AG10803 (cell line): Measurements from ENCODE around the gene DNTT.

Experiments
- DNase-seq: peaks from one replicate; pipeline ENCODE4 v3.0.0; 2010; ENCODE audit warnings: low read depth
- H3K4me3 ChIP-seq: 2 replicates; pipeline ENCODE4 v1.5.1; 2011; ENCODE audit warnings: mild to moderate bottlenecking, low read length, control low read depth
- TF ChIP-seq, protein P1 (sequence below): conservative IDR thresholded peaks from 2 replicates; pipeline ENCODE4 v1.5.1; 2011; ENCODE audit warnings: mild to moderate bottlenecking, low read length, control low read depth, inconsistent platforms

The DNTT gene

DNA sequence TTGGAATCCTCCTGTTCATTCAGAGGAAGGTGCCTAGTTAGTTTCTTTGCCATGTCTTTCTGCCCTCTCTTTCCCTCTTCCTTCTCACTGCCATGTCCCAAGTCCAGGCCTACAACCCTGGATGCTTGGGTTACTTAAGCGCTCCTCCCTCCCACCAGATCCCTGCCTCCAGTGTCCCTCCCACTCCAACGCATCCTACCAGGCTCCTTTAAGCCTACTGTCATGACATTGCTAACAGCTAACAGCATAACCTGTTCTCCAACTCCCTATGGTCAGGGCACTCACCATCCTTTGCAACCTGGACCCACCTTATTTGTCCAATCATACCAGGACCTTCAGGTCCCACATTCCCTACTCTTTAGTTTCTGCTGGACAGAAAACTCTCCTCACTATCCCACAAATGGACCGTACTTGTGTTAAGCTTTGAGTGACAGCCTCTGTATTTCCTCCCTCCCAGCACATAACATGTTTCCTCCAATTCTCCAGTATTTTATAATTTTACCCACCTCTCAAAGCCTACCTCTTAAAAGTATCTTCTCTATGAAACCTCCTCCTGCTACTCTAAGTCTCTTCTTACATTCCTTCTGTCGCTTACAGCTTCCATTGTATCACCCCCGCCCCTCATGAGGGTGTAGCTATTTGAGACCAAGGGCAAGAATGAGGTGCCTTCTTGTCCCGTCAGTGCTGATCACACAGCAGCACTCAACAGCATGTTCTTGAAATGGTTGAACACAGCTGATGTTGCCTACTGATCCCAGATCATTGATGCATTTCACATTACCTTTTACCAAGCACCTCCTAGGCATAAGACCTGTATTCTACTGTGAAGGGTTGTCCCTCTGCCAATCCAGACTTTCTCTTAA, 34.6 kb upstream of the DNTT start:
- no peak for DNase-seq
- TF ChIP-seq, protein P1, sequence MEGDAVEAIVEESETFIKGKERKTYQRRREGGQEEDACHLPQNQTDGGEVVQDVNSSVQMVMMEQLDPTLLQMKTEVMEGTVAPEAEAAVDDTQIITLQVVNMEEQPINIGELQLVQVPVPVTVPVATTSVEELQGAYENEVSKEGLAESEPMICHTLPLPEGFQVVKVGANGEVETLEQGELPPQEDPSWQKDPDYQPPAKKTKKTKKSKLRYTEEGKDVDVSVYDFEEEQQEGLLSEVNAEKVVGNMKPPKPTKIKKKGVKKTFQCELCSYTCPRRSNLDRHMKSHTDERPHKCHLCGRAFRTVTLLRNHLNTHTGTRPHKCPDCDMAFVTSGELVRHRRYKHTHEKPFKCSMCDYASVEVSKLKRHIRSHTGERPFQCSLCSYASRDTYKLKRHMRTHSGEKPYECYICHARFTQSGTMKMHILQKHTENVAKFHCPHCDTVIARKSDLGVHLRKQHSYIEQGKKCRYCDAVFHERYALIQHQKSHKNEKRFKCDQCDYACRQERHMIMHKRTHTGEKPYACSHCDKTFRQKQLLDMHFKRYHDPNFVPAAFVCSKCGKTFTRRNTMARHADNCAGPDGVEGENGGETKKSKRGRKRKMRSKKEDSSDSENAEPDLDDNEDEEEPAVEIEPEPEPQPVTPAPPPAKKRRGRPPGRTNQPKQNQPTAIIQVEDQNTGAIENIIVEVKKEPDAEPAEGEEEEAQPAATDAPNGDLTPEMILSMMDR: no peak
- no peak overlapping the region for H3K4me3 ChIP-seq

DNA sequence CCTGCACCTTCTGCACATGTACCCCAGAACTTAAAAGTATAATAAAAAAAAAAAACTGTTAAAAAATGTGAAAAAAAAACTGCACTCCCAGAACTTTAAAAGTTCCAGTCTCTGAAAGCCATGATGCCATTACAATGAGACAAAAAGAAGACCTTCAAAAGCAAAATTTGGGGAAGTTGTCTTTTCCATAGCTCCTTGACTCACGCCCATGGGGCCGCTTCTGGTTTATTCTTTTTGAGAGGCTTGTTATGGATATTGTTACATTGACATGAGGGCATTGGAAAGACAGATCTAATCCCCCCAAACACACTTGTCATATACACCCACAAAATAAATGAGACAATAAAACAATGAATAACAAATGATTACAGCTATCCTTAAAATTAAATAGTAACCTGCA, 33.7 kb upstream of the DNTT start:
- DNase-seq: no peak
- no peak overlapping the region for H3K4me3 ChIP-seq
- TF ChIP-seq, protein P1: no peak

DNA sequence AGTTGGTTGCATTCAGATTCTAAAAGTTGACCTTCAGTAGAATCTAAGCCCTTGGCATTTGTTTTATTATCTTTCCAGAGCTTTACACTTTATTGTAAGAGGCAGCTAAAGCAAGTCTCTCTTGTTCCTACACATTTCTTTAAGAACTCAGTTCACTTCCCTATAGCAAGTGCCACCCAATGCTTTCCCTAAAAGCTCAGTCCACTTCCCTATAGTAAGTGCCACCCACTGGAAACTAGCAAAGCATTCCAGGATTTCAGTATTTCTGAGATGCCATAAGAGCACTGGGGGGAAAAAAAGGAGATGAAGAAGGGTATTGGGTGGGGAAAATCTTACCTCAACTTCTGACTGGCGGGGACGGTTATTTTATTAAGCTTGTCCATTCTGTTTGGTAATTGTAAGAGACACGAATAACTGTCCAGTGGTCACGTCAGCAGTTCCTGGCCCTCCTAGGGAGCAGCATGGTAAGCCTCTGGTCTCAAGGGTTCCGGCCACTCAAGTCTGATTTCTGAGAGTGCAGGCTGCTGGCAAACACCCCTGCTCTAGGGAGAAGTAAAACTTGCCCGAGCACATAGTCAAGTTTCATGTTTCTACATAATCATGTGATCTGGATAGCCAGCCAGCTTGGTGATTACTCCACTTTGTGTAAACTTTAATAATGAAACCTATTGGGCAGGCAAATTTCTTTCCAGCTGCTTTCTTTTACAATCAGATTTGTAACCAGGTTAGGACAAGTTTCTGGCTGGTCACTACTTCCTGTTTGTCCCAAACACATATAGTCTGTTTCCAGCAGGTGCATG, 33.0 kb upstream of the DNTT start, which contains the start of gene BLNK:
TSS of gene BLNK (minus strand) at position 554 of the 800 bp plus-strand sequence. CDS start at position 383, 171 bp downstream.
- TF ChIP-seq, protein P1: no peak
- DNase-seq: peak; percentile 4
- H3K4me3 ChIP-seq: no peak within 1 kb of the TSS

DNA sequence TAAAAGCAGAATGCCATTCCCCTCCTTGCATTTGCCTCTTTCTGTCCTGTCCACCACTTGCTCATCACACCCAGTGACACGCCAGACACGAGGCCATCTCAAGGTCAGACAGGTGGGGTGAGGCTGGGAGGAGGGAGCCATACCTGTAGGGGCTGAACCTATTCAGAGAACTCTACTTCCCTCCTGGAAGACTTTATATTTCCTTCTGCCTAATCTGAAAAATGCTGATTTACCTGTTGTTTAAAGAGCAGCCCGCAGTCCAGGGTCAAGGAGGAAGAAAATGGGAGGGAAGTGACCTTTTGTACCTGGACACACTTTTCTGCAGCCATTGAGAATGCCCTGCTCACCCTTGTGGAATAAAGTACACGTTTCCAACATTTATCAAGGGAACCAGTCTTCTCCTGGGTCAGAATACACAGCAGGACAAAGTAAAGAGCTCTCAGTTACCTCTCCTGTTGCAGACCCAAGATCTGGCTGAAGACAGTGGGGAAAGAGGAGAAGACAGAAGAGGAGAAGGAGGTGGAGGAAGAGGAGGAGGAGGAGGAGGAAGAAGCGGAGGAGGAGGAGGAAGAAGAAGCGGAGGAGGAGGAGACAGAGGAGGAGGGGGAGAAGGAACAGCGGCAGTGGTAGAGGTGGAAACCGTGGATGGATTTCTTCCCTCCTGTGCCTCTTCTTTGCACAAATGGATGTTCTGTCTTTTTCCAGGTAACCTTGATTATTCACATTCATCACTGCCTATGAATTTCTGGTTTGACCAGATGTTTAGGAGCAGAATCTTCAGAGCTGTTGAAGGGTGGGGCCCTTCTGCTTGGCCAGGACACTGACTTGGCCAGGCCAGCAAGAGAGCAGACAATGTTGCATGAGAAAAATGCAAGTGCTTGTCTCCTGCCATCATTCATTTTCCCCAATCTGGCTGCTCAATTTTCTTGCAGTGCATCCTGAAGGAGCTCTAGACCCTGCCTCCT, 31.6 kb upstream of the DNTT start:
- H3K4me3 ChIP-seq: no peak overlapping the region
- DNase-seq: no peak
- TF ChIP-seq, protein P1: no peak

DNA sequence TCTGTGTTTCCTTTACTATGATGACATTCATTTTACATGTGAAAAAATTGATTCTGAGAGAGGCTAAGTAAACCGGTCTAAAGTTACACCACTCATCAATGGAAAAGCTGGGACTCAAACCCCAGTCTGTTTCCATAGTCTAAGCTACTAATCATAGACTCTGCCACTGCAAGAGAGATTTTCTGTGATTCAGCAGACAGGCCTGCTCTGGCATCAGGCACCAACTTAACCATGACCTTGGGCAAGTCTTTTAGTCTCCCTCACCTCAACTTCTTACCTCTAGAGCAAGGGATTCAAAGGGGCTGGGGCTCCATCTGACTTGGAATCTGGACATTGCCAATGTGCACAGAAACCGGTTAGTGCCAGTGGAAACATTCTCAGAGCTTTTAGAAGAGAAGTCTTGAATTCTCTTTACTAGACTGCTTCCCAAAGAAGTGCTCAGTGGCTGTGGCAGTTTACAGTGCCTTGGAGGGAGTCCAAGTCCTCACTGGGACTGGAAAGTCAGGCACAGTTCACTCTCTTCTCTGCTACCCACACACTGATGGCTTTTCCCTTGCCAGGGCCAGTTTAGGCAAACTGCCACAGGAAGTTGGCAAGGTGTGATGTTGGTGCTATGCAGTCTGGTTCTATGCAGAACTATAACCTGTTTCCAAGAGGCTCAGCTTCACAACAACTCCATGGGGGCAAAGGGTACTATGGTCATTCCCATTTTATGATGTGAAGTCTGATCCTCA, 28.4 kb upstream of the DNTT start:
- TF ChIP-seq, protein P1: no peak
- H3K4me3 ChIP-seq: no peak overlapping the region
- no peak for DNase-seq

DNA sequence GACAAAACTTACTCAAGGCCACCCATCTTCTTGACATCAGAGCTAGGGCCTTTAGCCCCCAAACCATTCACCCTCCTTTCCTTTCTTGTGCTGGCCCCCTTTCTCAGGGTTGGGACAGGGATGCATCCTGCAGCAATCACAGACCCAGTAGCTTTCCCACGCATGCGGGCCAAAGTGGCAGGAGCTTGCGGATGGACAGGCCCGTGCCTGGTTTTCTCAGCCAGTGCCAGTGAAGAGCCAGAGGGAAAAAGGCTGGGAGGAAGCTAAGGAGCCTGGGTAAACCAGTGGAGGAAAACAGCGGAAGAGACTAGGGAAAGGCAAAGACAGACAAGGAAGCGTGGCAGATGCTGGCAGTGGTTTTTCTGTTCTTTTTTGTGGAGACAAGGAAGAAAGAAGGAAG, 27.8 kb upstream of the DNTT start:
- DNase-seq: no peak
- H3K4me3 ChIP-seq: no peak overlapping the region
- TF ChIP-seq, protein P1: no peak
